Measurements from ENCODE around the gene BLTP3A. TPM values are rescaled to one million over a fixed set of nuclear protein-coding genes. Genes with fewer than 3 reads are reported as not detected.
A peak's percentile ranks its signal among the peaks of the same experiment; 100 is the strongest.

Gene BLTP3A
- total and polyA plus RNA-seq, 2 of the 13 experiments (the other 11 are each of a cell fraction or from before 2014, with no cell fraction given) = 22.1 to 24.0 TPM

DNA sequence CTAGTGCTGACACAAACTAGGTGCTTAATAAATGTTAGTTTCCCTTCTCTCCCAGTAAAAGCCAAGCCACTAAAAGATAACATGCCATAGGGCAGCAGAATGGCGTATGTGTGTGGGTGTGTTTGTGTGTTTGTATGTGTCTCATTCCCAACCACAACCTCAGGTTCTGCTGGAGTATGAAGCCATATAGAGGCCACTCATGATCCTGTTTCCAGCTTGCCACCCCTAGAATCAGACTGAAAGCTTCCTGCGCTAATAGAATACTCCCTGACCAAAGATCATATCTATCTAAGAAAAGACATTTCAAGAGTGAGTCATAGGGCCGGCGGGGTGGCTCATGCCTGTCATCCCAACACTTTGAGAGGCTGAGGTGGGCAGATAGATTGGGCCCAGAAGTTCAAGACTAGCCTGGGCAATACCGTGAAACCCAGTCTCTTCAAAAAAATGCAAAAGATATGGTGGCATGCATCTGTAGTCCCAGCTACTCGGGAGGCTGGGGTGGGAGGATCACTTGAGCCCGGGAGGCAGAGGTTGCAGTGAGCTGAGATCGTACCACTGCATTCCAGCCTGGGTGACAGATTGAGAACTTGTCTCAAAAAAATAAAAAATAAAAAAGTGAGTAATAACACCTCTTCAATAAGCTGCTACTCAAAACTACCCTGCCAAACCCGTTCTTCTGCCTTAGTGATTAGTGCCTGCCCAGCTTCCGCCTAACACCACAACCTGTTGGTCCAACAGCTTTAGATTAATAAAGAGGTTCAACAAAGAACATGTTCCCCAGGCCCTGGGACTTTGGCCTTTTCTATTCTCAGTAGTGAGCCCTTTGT, 46.4 kb upstream of the BLTP3A start (continued):
- TF ChIP-seq, protein P1, sequence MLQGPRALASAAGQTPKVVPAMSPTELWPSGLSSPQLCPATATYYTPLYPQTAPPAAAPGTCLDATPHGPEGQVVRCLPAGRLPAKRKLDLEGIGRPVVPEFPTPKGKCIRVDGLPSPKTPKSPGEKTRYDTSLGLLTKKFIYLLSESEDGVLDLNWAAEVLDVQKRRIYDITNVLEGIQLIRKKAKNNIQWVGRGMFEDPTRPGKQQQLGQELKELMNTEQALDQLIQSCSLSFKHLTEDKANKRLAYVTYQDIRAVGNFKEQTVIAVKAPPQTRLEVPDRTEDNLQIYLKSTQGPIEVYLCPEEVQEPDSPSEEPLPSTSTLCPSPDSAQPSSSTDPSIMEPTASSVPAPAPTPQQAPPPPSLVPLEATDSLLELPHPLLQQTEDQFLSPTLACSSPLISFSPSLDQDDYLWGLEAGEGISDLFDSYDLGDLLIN (CRISPR knock-in tag; IDR thresholded peaks at IDR 0.05; ENCODE audit: borderline replicate concordance) = no peak
- peak; percentile 93 for TF ChIP-seq FOSL2 (CRISPR knock-in tag; IDR thresholded peaks at IDR 0.05)
- TF ChIP-seq ZNF343 (CRISPR knock-in tag; IDR thresholded peaks at IDR 0.05) = no peak
- TF ChIP-seq MEF2D (CRISPR knock-in tag; IDR thresholded peaks at IDR 0.05) = 0 out of 2 replicates have a peak, but pooled peaks have one; percentile 5
- TF ChIP-seq ZNF788 (CRISPR knock-in tag; IDR thresholded peaks at IDR 0.05; ENCODE audit: borderline replicate concordance) = peak; percentile 35; the same call in 1 of the 2 replicates
- peak; percentile 66; the same call in 1 of the 2 replicates for TF ChIP-seq POGZ (CRISPR knock-in tag; IDR thresholded peaks at IDR 0.05)
- peak; percentile 85 for TF ChIP-seq JUND (CRISPR knock-in tag; IDR thresholded peaks at IDR 0.05)
- TF ChIP-seq FOSL1 (CRISPR knock-in tag; IDR thresholded peaks at IDR 0.05; ENCODE audit: borderline replicate concordance) = no peak; the same call in 1 of the 2 replicates
- TF ChIP-seq PHF21A (CRISPR knock-in tag; IDR thresholded peaks at IDR 0.05) = peak; percentile 34; the same call in 1 of the 2 replicates
- no peak for TF ChIP-seq KAT2B (IDR thresholded peaks at IDR 0.05; ENCODE audit: borderline replicate concordance, low read depth, low read length)
- no peak for TF ChIP-seq FOXA1 (IDR thresholded peaks at IDR 0.05)
- peak; percentile 62 for TF ChIP-seq FOXA1 (CRISPR knock-in tag; IDR thresholded peaks at IDR 0.05)
- TF ChIP-seq SAP130 (CRISPR knock-in tag; IDR thresholded peaks at IDR 0.05; ENCODE audit: low read depth) = peak; percentile 56
- TF ChIP-seq ZFP36L1 (CRISPR knock-in tag; IDR thresholded peaks at IDR 0.05) = peak; percentile 77; the same call in 1 of the 2 replicates
- no peak for TF ChIP-seq CREB1 (IDR thresholded peaks at IDR 0.05)
- TF ChIP-seq CREB1 (CRISPR knock-in tag; IDR thresholded peaks at IDR 0.05) = peak; percentile 53; the same call in 1 of the 2 replicates
- 0 out of 2 replicates have a peak, but pooled peaks have one; percentile 24 for TF ChIP-seq ZNF747 (CRISPR knock-in tag; IDR thresholded peaks at IDR 0.05; ENCODE audit: borderline replicate concordance)
- TF ChIP-seq TCF12 (IDR thresholded peaks at IDR 0.05) = no peak
- 0 out of 2 replicates have a peak, but pooled peaks have one; percentile 50 for TF ChIP-seq TCF12 (CRISPR knock-in tag; IDR thresholded peaks at IDR 0.05)
- TF ChIP-seq, protein P2, sequence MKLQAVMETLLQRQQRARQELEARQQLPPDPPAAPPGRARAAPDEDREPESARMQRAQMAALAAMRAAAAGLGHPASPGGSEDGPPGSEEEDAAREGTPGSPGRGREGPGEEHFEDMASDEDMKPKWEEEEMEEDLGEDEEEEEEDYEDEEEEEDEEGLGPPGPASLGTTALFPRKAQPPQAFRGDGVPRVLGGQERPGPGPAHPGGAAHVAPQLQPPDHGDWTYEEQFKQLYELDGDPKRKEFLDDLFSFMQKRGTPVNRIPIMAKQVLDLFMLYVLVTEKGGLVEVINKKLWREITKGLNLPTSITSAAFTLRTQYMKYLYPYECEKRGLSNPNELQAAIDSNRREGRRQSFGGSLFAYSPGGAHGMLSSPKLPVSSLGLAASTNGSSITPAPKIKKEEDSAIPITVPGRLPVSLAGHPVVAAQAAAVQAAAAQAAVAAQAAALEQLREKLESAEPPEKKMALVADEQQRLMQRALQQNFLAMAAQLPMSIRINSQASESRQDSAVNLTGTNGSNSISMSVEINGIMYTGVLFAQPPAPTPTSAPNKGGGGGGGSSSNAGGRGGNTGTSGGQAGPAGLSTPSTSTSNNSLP (IDR thresholded peaks at IDR 0.05; ENCODE audit: low read depth, low read length) = 0 out of 2 replicates have a peak, but pooled peaks have one; percentile 25
- TF ChIP-seq, protein P3, sequence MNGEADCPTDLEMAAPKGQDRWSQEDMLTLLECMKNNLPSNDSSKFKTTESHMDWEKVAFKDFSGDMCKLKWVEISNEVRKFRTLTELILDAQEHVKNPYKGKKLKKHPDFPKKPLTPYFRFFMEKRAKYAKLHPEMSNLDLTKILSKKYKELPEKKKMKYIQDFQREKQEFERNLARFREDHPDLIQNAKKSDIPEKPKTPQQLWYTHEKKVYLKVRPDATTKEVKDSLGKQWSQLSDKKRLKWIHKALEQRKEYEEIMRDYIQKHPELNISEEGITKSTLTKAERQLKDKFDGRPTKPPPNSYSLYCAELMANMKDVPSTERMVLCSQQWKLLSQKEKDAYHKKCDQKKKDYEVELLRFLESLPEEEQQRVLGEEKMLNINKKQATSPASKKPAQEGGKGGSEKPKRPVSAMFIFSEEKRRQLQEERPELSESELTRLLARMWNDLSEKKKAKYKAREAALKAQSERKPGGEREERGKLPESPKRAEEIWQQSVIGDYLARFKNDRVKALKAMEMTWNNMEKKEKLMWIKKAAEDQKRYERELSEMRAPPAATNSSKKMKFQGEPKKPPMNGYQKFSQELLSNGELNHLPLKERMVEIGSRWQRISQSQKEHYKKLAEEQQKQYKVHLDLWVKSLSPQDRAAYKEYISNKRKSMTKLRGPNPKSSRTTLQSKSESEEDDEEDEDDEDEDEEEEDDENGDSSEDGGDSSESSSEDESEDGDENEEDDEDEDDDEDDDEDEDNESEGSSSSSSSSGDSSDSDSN (CRISPR knock-in tag; IDR thresholded peaks at IDR 0.05) = 0 out of 2 replicates have a peak, but pooled peaks have one; percentile 13
- TF ChIP-seq, protein P4, sequence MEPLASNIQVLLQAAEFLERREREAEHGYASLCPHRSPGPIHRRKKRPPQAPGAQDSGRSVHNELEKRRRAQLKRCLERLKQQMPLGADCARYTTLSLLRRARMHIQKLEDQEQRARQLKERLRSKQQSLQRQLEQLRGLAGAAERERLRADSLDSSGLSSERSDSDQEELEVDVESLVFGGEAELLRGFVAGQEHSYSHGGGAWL (CRISPR knock-in tag; IDR thresholded peaks at IDR 0.05) = no peak
- TF ChIP-seq HDAC6 (IDR thresholded peaks at IDR 0.05; ENCODE audit: low read depth, low read length) = no peak
- TF ChIP-seq, protein P5, sequence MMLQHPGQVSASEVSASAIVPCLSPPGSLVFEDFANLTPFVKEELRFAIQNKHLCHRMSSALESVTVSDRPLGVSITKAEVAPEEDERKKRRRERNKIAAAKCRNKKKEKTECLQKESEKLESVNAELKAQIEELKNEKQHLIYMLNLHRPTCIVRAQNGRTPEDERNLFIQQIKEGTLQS (CRISPR knock-in tag; IDR thresholded peaks at IDR 0.05) = 0 out of 2 replicates have a peak, but pooled peaks have one; percentile 19
- peak; percentile 55; the same call in 1 of the 2 replicates for TF ChIP-seq KDM6A (CRISPR knock-in tag; IDR thresholded peaks at IDR 0.05; ENCODE audit: low read depth)

All from HepG2 (cell line).